ENCODE results near the gene ALX4. TPM values are rescaled to one million over a fixed set of nuclear protein-coding genes. Genes with fewer than 3 reads are reported as not detected.

Gene ALX4
- total and polyA plus RNA-seq, 2 of the 8 experiments (the other 6 are each of a cell fraction or from before 2014, with no cell fraction given): not detected

GRCh38 chr11:44329472-44330230 is 19.7 kb upstream of the ALX4 start:
- WGBS, 2 experiments (ENCODE audit: extremely low coverage in 1 of 2, insufficient coverage in 1 of 2, insufficient read length in 1 of 2, insufficient replicate concordance in 2 of 2, low coverage in 1 of 2, low lambda C conversion rate in 2 of 2, missing lambda C conversion rate in 1 of 2): 67% methylated on average over 7 of the region's 8 CpGs; no CpG with 5 or more reads in 1 of the 2 experiments

More at GRCh38 chr11:44329472-44330230, 19.7 kb upstream of the ALX4 start:
- H3K9me3 ChIP-seq (ENCODE audit: insufficient read depth in 2 of 2, low read depth in 1 of 2, low read length in 1 of 2): no peaks in the 10 kb centered on the region
- no peak overlapping the region for H3K23ac ChIP-seq (ENCODE audit: insufficient read length)
- no peak overlapping the region for H2BK120ac ChIP-seq (replicated peaks; ENCODE audit: low read depth, low read length)
- no peaks in the 10 kb centered on the region for H3K36me3 ChIP-seq (ENCODE audit: control insufficient read depth in 2 of 4, insufficient read depth in 4 of 4, low read length in 3 of 4)
- H3K56ac ChIP-seq (replicated peaks; ENCODE audit: insufficient read length, low read depth, low read length): no peak overlapping the region
- H3K4me3 ChIP-seq (ENCODE audit: extremely low read depth in 1 of 4, insufficient read depth in 2 of 4, low read depth in 3 of 4, low read length in 4 of 4): no peak overlapping the region
- H2BK15ac ChIP-seq (ENCODE audit: low read length): no peak overlapping the region
- H3K9ac ChIP-seq (replicated peaks in 1 of 4; ENCODE audit: extremely low read depth in 1 of 4, low read depth in 3 of 4, low read length in 3 of 4): no peak overlapping the region
- POLR2A ChIA-PET (ENCODE audit: partially characterized antibody): interaction anchor here (1.2 to 1.3 kb wide), 2 partner anchors 8 to 24 kb away, joined by 3 read pairs; no protein-coding TSS in a partner anchor
- H3K27ac ChIP-seq (ENCODE audit: low read depth, low read length): no peak overlapping the region
- H4K5ac ChIP-seq (ENCODE audit: insufficient read length, low read depth, low read length): no peak overlapping the region
- H2BK12ac ChIP-seq (ENCODE audit: low read depth, low read length): no peak overlapping the region
- H3K4ac ChIP-seq (replicated peaks; ENCODE audit: insufficient read length, low read depth, low read length): no peak overlapping the region
- H3K79me1 ChIP-seq (ENCODE audit: low read depth, low read length): no peaks in the 10 kb centered on the region
- H2AK5ac ChIP-seq (ENCODE audit: low read depth, low read length): no peak overlapping the region
- no peak overlapping the region for H3K18ac ChIP-seq (ENCODE audit: extremely low read depth, low read length)
- H3K79me2 ChIP-seq (ENCODE audit: control insufficient read depth in 1 of 2, insufficient read depth in 2 of 2, low read length in 2 of 2): no peaks in the 10 kb centered on the region
- H3K4me1 ChIP-seq (replicated peaks in 1 of 4; ENCODE audit: control insufficient read depth in 3 of 4, insufficient read depth in 4 of 4, low read length in 3 of 4): peaks cover 0 to 12% (median 7%) of the 10 kb centered on the region in 4 experiments; a peak in 6 of 7 replicates
- H4K8ac ChIP-seq (ENCODE audit: extremely low read depth, insufficient read depth, low read length): no peak overlapping the region
- no peak overlapping the region for H3K4me2 ChIP-seq (ENCODE audit: insufficient read depth in 1 of 2, low read depth in 2 of 2, low read length in 2 of 2)
- no peak overlapping the region for H2BK5ac ChIP-seq (ENCODE audit: low read depth, low read length)
- no peak overlapping the region for H3K14ac ChIP-seq (ENCODE audit: insufficient read length)
- no peak overlapping the region for H4K91ac ChIP-seq (replicated peaks; ENCODE audit: insufficient read length, low read length)
- CTCF ChIA-PET (ENCODE audit: partially characterized antibody): interaction anchor here (0.8 to 7.0 kb wide), 19 partner anchors 9 to 287 kb away, joined by 3 to 47 read pairs (median 4); no protein-coding TSS in a partner anchor
- H2AFZ ChIP-seq (ENCODE audit: low read length): no peak overlapping the region
- no peaks in the 10 kb centered on the region for H4K20me1 ChIP-seq (replicated peaks in 1 of 2; ENCODE audit: control insufficient read depth in 1 of 2, insufficient read depth in 2 of 2, low read length in 2 of 2)
- no peak overlapping the region for H2BK20ac ChIP-seq (ENCODE audit: low read length)
- DNase-seq (ENCODE audit: low read depth in 1 of 2, low spot score in 2 of 2): no peak
- FAIRE-seq: no peak
- H3K27me3 ChIP-seq (replicated peaks in 1 of 4; ENCODE audit: control insufficient read depth in 3 of 4, extremely low read depth in 1 of 4, insufficient read depth in 3 of 4, low read length in 3 of 4): peaks cover 5 to 71% (median 63%) of the 10 kb centered on the region in 4 experiments
- no peaks in the 10 kb centered on the region for H3K23me2 ChIP-seq (ENCODE audit: low read depth, low read length)
- TF ChIP-seq CHD2 (IDR thresholded peaks at IDR 0.05; ENCODE audit: low read length) (no peak), BRCA1 (IDR thresholded peaks at IDR 0.05; ENCODE audit: low read depth, low read length) (no peak), RFX5 (IDR thresholded peaks at IDR 0.05; ENCODE audit: borderline replicate concordance, low read depth, low read length) (no peak), SIRT6 (IDR thresholded peaks at IDR 0.05; ENCODE audit: low read length) (no peak)
